22Rv1 (cell line): ENCODE measurements around the gene CMTM8.

Source experiments
- H3K27ac ChIP-seq: fragments of 450-650 bp; 2 replicates; pipeline ENCODE4 v1.5.1; 2017
- ZFX ChIP-seq: fragments of 450-650 bp; IDR thresholded peaks from 2 replicates; pipeline ENCODE4 v1.6.1; 2017; ENCODE audit warnings: antibody characterized with exemption, borderline replicate concordance
- TF ChIP-seq, protein P1 (sequence below): fragments of 450-650 bp; IDR thresholded peaks from 2 replicates; pipeline ENCODE4 v1.5.1; 2017; ENCODE audit warnings: mild to moderate bottlenecking

The CMTM8 gene

DNA sequence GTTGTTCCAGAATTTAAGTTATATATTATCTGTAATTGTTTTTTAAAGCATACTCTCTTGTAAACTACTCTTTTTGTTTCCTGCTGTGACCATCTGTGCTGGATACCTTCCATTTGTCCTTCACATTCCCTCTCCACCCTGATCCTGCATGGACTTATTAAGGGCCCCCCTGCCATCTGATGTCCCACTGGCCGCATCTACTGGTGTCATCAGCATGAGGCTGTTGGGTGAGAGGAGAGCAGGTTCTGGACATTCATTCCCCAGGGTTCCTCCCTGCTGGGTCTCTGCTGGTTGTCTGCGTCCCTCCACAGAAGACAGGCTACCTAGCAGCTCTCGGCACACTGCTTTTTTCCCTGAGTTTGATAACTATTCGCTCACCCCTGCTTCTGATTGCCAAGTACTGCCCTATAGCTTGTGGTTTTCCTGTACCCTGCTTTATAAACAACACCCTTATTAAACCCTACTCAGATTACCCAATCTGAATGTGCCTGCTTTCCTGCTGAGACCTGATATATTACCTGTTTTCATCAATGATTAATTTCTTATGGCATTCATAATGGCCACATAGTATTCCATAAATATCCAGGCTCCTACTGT lies 7.7 kb downstream of the CMTM8 start:
- TF ChIP-seq ZFX = no peak
- TF ChIP-seq, protein P1, sequence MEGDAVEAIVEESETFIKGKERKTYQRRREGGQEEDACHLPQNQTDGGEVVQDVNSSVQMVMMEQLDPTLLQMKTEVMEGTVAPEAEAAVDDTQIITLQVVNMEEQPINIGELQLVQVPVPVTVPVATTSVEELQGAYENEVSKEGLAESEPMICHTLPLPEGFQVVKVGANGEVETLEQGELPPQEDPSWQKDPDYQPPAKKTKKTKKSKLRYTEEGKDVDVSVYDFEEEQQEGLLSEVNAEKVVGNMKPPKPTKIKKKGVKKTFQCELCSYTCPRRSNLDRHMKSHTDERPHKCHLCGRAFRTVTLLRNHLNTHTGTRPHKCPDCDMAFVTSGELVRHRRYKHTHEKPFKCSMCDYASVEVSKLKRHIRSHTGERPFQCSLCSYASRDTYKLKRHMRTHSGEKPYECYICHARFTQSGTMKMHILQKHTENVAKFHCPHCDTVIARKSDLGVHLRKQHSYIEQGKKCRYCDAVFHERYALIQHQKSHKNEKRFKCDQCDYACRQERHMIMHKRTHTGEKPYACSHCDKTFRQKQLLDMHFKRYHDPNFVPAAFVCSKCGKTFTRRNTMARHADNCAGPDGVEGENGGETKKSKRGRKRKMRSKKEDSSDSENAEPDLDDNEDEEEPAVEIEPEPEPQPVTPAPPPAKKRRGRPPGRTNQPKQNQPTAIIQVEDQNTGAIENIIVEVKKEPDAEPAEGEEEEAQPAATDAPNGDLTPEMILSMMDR = no peak
- H3K27ac ChIP-seq = no peak overlapping the region

DNA sequence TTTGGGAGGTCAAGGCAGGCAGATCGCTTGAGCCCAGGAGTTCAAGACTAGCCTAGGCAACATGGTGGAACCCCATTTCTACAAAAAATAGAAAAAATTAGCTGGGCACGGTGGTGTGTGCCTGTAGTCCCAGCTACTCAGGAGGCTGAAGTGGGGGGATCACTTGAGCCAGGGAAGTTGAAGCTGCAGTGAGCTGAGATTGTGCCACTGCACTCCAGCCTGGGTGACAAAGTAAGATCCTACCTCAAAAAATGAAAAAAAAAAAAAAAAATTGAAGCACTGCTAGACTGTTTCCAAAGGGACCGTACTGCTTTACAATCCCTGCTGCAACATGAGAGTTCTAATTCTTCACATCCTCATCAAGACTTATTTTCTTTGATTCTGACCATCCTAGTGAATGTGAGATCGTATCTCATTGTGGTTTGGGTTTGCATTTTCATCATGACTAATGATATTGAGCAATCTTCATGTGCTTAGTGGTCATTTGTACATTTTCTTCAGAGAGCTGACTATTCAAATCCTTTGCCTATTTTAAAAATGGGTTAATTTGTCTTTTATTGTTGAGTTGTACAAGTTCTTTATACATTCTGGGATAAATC lies 10.8 kb downstream of the CMTM8 start:
- no peak overlapping the region for H3K27ac ChIP-seq
- TF ChIP-seq ZFX = no peak
- TF ChIP-seq, protein P1 = no peak

DNA sequence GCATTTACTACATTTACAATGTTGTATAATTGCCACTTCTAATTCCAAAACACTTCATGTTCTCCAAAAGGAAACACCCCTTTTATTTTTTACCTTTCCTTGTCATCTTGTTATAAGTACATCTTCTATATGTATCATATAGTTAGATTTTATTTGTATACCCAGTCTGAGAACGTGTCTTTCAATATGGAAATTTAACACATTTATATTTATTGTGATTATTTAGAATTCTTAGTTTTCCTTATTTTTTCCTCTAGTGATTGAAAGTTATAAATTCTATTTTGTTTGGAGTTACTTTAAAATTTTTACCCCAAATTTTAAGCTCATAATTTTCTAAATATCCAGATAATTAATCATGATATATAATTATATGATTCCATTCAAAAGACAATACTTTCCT lies 15.8 kb downstream of the CMTM8 start:
- no peak for TF ChIP-seq ZFX
- TF ChIP-seq, protein P1 = no peak
- no peak overlapping the region for H3K27ac ChIP-seq

DNA sequence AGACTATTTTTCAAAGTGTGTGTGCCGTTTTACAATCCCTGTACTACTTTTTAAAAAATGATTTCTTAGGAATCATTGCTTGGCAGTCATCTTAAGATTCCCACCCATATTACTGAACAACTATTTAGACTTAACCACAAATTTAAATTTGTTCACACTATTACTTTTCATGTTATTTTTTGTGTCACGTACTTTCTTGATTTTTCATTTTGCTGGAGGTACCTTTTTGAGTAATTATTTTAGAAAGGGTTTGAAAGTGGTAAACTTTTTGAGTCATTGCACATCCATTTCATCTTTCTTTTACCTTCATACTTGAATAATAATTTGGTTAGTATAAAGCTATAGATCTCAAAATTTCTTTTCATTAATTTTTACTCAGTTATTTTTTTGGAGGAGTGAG lies 16.9 kb downstream of the CMTM8 start:
- TF ChIP-seq, protein P1 = no peak
- TF ChIP-seq ZFX = no peak
- no peak overlapping the region for H3K27ac ChIP-seq

DNA sequence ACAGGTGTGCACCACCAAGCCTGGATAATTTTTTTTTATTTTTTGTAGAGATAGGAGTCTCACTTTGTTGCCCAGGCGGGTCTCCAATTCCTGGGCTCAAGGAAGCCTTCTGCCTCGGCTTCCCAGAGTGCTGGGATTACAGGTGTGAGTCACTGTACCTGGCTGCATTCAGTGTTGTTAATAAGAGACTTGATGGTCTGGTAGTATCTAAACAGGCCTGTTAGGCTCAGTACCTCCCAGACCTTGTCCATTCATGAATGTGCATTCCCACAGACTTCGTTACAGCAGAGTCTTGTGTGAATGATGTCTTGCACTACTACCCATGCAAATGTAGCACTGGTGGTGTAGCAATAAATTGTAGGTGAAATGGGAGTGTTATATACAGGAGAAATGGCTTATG lies 17.7 kb downstream of the CMTM8 start:
- H3K27ac ChIP-seq = no peak overlapping the region
- TF ChIP-seq, protein P1 = no peak
- TF ChIP-seq ZFX = no peak

DNA sequence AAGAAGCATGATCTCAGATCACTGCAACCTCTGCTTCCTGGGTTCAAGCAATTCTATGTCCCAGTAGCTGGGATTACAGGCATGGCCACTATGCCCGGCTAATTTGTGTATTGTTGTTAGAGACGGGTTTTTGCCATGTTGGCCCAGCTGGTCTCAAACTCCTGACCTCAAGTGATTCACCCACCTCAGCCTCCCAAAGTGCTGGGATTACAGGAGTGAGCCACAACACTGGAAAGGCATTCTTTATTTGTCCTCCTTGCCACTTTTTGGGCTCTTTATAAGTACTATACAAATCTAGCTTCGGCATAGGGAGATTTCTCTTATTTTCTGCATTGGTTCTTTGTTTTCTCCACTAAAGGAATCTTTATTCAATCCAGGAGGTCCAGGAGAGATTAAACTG lies 18.6 kb downstream of the CMTM8 start:
- TF ChIP-seq ZFX = no peak
- TF ChIP-seq, protein P1 = no peak

DNA sequence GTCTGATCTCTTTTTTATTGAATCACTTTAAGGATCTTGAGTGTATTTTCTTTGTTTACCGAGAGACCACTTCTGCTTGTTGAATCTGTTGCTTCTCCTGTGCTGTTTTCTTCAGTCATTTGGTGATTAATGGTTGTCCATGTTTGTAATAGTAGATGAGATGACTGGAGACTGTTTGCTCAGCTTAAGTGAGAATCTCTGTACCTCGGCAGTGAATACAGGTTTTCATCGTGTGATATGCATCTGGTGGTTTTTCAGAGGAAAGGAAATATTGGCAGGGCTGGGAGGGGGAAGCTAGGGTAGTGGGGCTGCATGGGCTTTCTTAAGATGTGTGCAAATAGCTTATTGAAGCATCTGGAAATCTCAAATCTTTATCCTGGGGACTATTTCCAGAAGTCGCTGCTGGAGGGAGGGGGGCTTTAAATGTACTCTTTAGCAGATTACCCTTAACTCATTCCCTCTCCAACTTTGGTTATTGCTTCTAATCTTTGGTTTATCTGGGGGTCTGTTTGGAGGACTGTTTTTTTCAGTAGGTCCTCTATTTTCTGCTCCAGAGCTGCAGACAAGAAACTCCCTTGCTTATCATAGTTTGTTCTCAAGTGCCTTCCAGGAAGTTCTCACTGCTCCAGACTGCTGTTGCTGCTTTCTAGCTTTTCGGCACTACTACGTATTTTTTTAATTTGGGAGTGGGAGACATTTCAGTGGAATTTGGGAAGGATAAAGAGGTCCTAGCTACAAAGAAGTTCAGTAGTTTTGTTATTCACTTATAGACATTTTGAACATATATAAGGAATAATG lies 19.4 kb downstream of the CMTM8 start:
- no peak overlapping the region for H3K27ac ChIP-seq
- no peak for TF ChIP-seq ZFX
- TF ChIP-seq, protein P1 = no peak

More for the DNA sequence above, 18.6 kb downstream of the CMTM8 start:
- no peak overlapping the region for H3K27ac ChIP-seq
